Panc1 (cell line): Measurements from ENCODE around the gene HTR4. TPM values are rescaled to one million over a fixed set of nuclear protein-coding genes. Genes with fewer than 3 reads are reported as not detected.
"Not testable (repeated sequence)": the region's sequence is repeated elsewhere in the genome, so short reads cannot be mapped to it uniquely, and the experiment has no call there.

Experiments used
- ATAC-seq: fragments of 200-7000 bp; cut with Tn5 transposase; 2 replicates; pipeline ENCODE4 v1.9.1; 2020; ENCODE audit warnings: mild to moderate bottlenecking, moderate library complexity
- BruUV-seq: library from RNA; stranded (reverse); fragments of 400-500 nt; replicated peaks from 2 replicates; lab custom pipeline; 2021; lab: Mats Ljungman, UMichigan
- CTCF ChIA-PET: fragments of 300-600 bp; sonication (Branson Sonifier 250); formaldehyde crosslinking; loops from one replicate; lab custom pipeline; 2022; ENCODE audit warnings: antibody characterized with exemption; lab: Charles Lee
- POLR2A ChIA-PET: fragments of 300-600 bp; sonication (Branson Sonifier 250); formaldehyde crosslinking; loops from one replicate; lab custom pipeline; 2022; ENCODE audit warnings: antibody characterized with exemption; lab: Charles Lee
- DNase-seq: peaks from one replicate; pipeline ENCODE4 v3.0.0-alpha.2; 2010; ENCODE audit warnings: low read depth, low spot score
- H3K27ac ChIP-seq: 2 replicates; pipeline ENCODE4 v1.5.1; 2011; ENCODE audit warnings: mild to moderate bottlenecking, low read length, inconsistent platforms
- H3K27me3 ChIP-seq: fragments of 200-500 bp; sonication (Bioruptor generic); 2 replicates; pipeline ENCODE4 v1.6.0; 2014; ENCODE audit warnings: low read length, inconsistent platforms; ENCODE audit not compliant: control insufficient read depth, insufficient read depth
- H3K36me3 ChIP-seq: fragments of 200-500 bp; sonication (Bioruptor generic); 2 replicates; pipeline ENCODE4 v1.5.1; 2014; ENCODE audit warnings: inconsistent platforms, mild to moderate bottlenecking, low read length, moderate library complexity; ENCODE audit not compliant: control insufficient read depth, insufficient read depth
- H3K4me1 ChIP-seq: 2 replicates; pipeline ENCODE4 v1.5.1; 2011; ENCODE audit warnings: inconsistent platforms, mild to moderate bottlenecking, low read length, moderate library complexity; ENCODE audit not compliant: control insufficient read depth, insufficient read depth
- H3K4me3 ChIP-seq, 2 experiments: 2 replicates each; pipeline ENCODE4 v1.5.1; 2011 to 2012; ENCODE audit warnings: low read depth in 2 of 2, low read length in 2 of 2, mild to moderate bottlenecking in 2 of 2, inconsistent platforms in 1 of 2, moderate library complexity in 1 of 2
- H3K9me3 ChIP-seq: fragments of 200-500 bp; sonication (Bioruptor generic); 2 replicates; pipeline ENCODE4 v1.5.1; 2014; ENCODE audit warnings: low read depth, mild to moderate bottlenecking, inconsistent platforms, low read length, moderate library complexity; ENCODE audit not compliant: control insufficient read depth, insufficient read depth
- CTCF ChIP-seq: fragments of 450-650 bp; IDR thresholded peaks from 2 replicates; pipeline ENCODE4 v1.5.1; 2017; ENCODE audit warnings: mild to moderate bottlenecking
- POLR2AphosphoS5 ChIP-seq: IDR thresholded peaks from 2 replicates; pipeline ENCODE4 v1.6.1; 2012; ENCODE audit warnings: mild to moderate bottlenecking, low read depth, low read length, moderate library complexity
- REST ChIP-seq, 2 experiments: IDR thresholded peaks; 2 replicates each; pipeline ENCODE4 v1.6.1; 2011 to 2012; ENCODE audit warnings: low read depth in 2 of 2, control low read depth in 1 of 2, low read length in 1 of 2, mild to moderate bottlenecking in 1 of 2, moderate library complexity in 1 of 2; ENCODE audit not compliant: insufficient read depth in 1 of 2
- SIN3A ChIP-seq: IDR thresholded peaks from 2 replicates; pipeline ENCODE4 v1.6.1; 2012; ENCODE audit warnings: low read depth, mild to moderate bottlenecking, low read length, moderate library complexity, borderline replicate concordance; ENCODE audit not compliant: insufficient read depth
- TCF7L2 ChIP-seq: IDR thresholded peaks from 2 replicates; pipeline ENCODE4 v1.6.1; 2011; ENCODE audit warnings: mild to moderate bottlenecking, low read depth, low read length, inconsistent platforms
- in situ Hi-C: cut with HindIII; loops from 2 replicates; pipeline ENCODE4 v1.10.0; 2016; ENCODE audit warnings: low sequenced_read_pairs, low pct_unique_long_range_greater_than_20kb
- intact Hi-C: fragments of 100-400 bp; cut with micrococcal nuclease; formaldehyde crosslinking; loops from one replicate; pipeline ENCODE4 v1.10.0; 2022; ENCODE audit not compliant: unreplicated experiment
- total RNA-seq: library from RNA; stranded (reverse); gene quantifications from one replicate; pipeline ENCODE4 v1.2.1, GENCODE V29; 2021; ENCODE audit not compliant: unreplicated experiment

The HTR4 gene
- total RNA-seq, 1 experiment from 2014 or later, result not detected

GRCh38 chr5:148471379-148471778 is 182.9 kb downstream of the HTR4 start:
- intact Hi-C loops (no loop called here), in situ Hi-C loops (no loop called here)
- TF ChIP-seq TCF7L2, result no peak
- TF ChIP-seq SIN3A, result no peak
- no peak for TF ChIP-seq POLR2AphosphoS5
- TF ChIP-seq REST (IDR thresholded peaks at IDR 0.05; ENCODE audit: insufficient read depth in 1 of 2, low read depth in 2 of 2, low read length in 1 of 2), result no peak
- TF ChIP-seq CTCF, result no peak
- ChIA-PET POLR2A (no interaction called here), CTCF (no interaction called here)
- Histone ChIP-seq H3K4me3 (no peak overlapping the region), H3K9me3 (no peaks in the 10 kb centered on the region), H3K4me1 (no peaks in the 10 kb centered on the region), H3K36me3 (no peaks in the 10 kb centered on the region), H3K27ac (no peak overlapping the region), H3K27me3 (peaks cover 3% of the 10 kb centered on the region; the same call in 1 of the 2 replicates)
- DNase-seq (no peak), ATAC-seq (no peak)
- BruUV-seq, result no TSS peak

- H3K4me1 ChIP-seq, result no peaks in the 10 kb centered on the region
- ATAC-seq (no peak), DNase-seq (peak; percentile 81)
- no peaks in the 10 kb centered on the region for H3K36me3 ChIP-seq
- no peak overlapping the region for H3K27ac ChIP-seq
- H3K9me3 ChIP-seq, result no peaks in the 10 kb centered on the region
- TF ChIP-seq SIN3A (no peak), TCF7L2 (no peak), POLR2AphosphoS5 (no peak), CTCF (no peak), REST (IDR thresholded peaks at IDR 0.05; ENCODE audit: insufficient read depth in 1 of 2, low read depth in 2 of 2, low read length in 1 of 2) (no peak)
- no peak overlapping the region for H3K4me3 ChIP-seq
- in situ Hi-C loops, result no loop called here
- ChIA-PET POLR2A (interaction anchor here (0.7 kb wide), 1 partner anchor 1470 kb away, joined by 3 read pairs; no protein-coding TSS in a partner anchor), CTCF (no interaction called here)
- no TSS peak for BruUV-seq
- no peaks in the 10 kb centered on the region; the same call in 1 of the 2 replicates for H3K27me3 ChIP-seq
- intact Hi-C loops, result no loop called here
Observed at GRCh38 chr5:148469501-148469935, 184.8 kb downstream of the HTR4 start.

GRCh38 chr5:148468746-148469145 is 185.6 kb downstream of the HTR4 start:
- H3K4me1 ChIP-seq, intact Hi-C loops, BruUV-seq, H3K27ac ChIP-seq, H3K27me3 ChIP-seq, ATAC-seq, H3K4me3 ChIP-seq, CTCF ChIA-PET, in situ Hi-C loops, H3K36me3 ChIP-seq, H3K9me3 ChIP-seq, DNase-seq: not testable (repeated sequence)
- POLR2A ChIA-PET, result interaction anchor here (0.7 kb wide), 1 partner anchor 1469 kb away, joined by 3 read pairs; no protein-coding TSS in a partner anchor
